RWPE2 (cell line): Measurements from ENCODE around the gene CELF2.

Source experiments
- ATAC-seq: fragments of 200-7000 bp; cut with Tn5 transposase; 3 replicates; pipeline ENCODE4 v1.9.1; 2021; ENCODE audit warnings: low read depth
- DNase-seq: peaks from one replicate; pipeline ENCODE4 v3.0.0-alpha.2; 2020; ENCODE audit warnings: low spot score
- H3K27ac ChIP-seq: fragments of 450-650 bp; 2 replicates; pipeline ENCODE4 v1.5.1; 2017; ENCODE audit warnings: mild to moderate bottlenecking; ENCODE audit not compliant: poor library complexity, severe bottlenecking
- H3K27me3 ChIP-seq: fragments of 250-450 bp; sonication (Bioruptor Pico); 2 replicates; pipeline ENCODE4 v1.5.1; 2021; ENCODE audit warnings: mild to moderate bottlenecking, moderate library complexity; ENCODE audit not compliant: insufficient read depth, poor library complexity, severe bottlenecking
- H3K36me3 ChIP-seq: fragments of 250-450 bp; sonication (Bioruptor Pico); 2 replicates; pipeline ENCODE4 v1.5.1; 2020; ENCODE audit warnings: low read depth, mild to moderate bottlenecking, moderate library complexity
- H3K4me1 ChIP-seq: fragments of 250-450 bp; sonication (Bioruptor Pico); 2 replicates; pipeline ENCODE4 v1.5.1; 2021; ENCODE audit warnings: mild to moderate bottlenecking, moderate library complexity; ENCODE audit not compliant: insufficient read depth, poor library complexity, severe bottlenecking
- H3K4me3 ChIP-seq: fragments of 250-450 bp; sonication (Bioruptor Pico); 2 replicates; pipeline ENCODE4 v1.5.1; 2021; ENCODE audit warnings: mild to moderate bottlenecking, moderate library complexity; ENCODE audit not compliant: severe bottlenecking
- H3K9me3 ChIP-seq: fragments of 250-450 bp; sonication (Bioruptor Pico); 2 replicates; pipeline ENCODE4 v1.5.1; 2021; ENCODE audit warnings: mild to moderate bottlenecking, moderate library complexity; ENCODE audit not compliant: severe bottlenecking
- TF ChIP-seq, protein P1 (sequence below): fragments of 450-650 bp; IDR thresholded peaks from one replicate; pipeline ENCODE4 v1.5.1; 2017; ENCODE audit warnings: mild to moderate bottlenecking, moderate library complexity; ENCODE audit not compliant: poor library complexity, severe bottlenecking

CELF2 gene

DNA sequence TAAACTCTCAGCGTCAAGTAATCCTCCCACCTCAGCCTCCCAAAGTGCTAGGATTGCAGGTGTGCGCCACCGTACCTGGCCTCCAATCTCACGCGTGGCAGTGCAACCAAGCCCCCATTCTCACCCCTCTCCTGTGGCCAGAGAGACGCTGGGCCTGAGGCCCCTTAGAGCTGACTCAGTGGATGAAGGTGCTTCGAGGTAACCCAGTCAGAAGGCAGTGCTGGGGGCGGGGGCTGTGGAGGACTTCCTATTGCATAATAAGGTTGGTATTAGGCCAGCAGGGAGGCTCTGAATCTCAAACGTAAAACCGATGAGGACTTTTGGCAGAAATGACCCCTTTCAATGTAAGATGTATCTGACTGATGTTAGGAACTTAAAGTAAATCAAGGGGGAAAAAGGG, 364.5 kb downstream of the CELF2 start:
- DNase-seq, result no peak
- no peaks in the 10 kb centered on the region for H3K27me3 ChIP-seq
- H3K27ac ChIP-seq, result no peak overlapping the region
- no peak for ATAC-seq
- TF ChIP-seq, protein P1, sequence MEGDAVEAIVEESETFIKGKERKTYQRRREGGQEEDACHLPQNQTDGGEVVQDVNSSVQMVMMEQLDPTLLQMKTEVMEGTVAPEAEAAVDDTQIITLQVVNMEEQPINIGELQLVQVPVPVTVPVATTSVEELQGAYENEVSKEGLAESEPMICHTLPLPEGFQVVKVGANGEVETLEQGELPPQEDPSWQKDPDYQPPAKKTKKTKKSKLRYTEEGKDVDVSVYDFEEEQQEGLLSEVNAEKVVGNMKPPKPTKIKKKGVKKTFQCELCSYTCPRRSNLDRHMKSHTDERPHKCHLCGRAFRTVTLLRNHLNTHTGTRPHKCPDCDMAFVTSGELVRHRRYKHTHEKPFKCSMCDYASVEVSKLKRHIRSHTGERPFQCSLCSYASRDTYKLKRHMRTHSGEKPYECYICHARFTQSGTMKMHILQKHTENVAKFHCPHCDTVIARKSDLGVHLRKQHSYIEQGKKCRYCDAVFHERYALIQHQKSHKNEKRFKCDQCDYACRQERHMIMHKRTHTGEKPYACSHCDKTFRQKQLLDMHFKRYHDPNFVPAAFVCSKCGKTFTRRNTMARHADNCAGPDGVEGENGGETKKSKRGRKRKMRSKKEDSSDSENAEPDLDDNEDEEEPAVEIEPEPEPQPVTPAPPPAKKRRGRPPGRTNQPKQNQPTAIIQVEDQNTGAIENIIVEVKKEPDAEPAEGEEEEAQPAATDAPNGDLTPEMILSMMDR, result no peak
- H3K36me3 ChIP-seq, result no peaks in the 10 kb centered on the region
- no peak overlapping the region for H3K4me3 ChIP-seq
- H3K9me3 ChIP-seq, result no peaks in the 10 kb centered on the region
- peaks cover 7% of the 10 kb centered on the region for H3K4me1 ChIP-seq

DNA sequence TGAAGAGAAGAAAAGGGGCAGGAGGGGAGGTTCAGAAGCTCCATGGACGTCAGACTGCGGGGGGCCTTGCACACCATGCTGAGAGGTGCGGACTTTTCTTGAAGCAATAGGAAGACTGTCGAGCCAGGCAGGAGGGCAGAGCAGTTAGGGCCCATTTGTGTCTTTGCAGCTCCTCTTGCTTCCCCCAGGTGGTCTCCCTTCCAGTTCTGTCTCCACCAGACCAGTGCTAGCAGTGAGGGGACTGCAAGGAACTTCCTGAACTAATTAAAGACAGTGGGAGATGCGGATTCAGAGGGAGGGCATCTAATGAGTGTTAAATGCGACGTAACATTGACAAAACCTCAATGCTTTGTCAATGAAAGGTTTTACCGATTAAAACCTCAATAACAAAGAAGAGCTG, 368.4 kb downstream of the CELF2 start:
- DNase-seq (no peak), ATAC-seq (no peak)
- Histone ChIP-seq H3K27ac (no peak overlapping the region), H3K4me3 (no peak overlapping the region), H3K9me3 (no peaks in the 10 kb centered on the region), H3K27me3 (no peaks in the 10 kb centered on the region), H3K36me3 (no peaks in the 10 kb centered on the region), H3K4me1 (peaks cover 2% of the 10 kb centered on the region)
- TF ChIP-seq, protein P1, result no peak
